SK-N-SH (cell line): Measurements from ENCODE around the gene MTERF4. TPM values are rescaled to one million over a fixed set of nuclear protein-coding genes. Genes with fewer than 3 reads are reported as not detected.

Experiments used
- CTCF ChIA-PET: fragments of 300-600, 350-600 bp; formaldehyde crosslinking; extraction: SDS; loops from one replicate; lab custom pipeline; 2021; lab: Yijun Ruan, JAX
- POLR2A ChIA-PET: fragments of 350-600 bp; sonication (Branson Sonifier 250); formaldehyde crosslinking; extraction: SDS; loops from one replicate; lab custom pipeline; 2020; ENCODE audit warnings: antibody characterized with exemption, inconsistent platforms; lab: Yijun Ruan, JAX
- DNase-seq: peaks from one replicate; pipeline ENCODE4 v3.0.0; 2012
- H2AFZ ChIP-seq: fragments of 200-600 bp; sonication (generic); 2 replicates; pipeline ENCODE4 v1.8.1; 2016; ENCODE audit warnings: antibody characterized with exemption, mild to moderate bottlenecking, low read depth
- H3F3A ChIP-seq: fragments of 200-600 bp; sonication (generic); replicated peaks from 2 replicates; pipeline ENCODE3; 2016; ENCODE audit warnings: antibody characterized with exemption, mild to moderate bottlenecking; ENCODE audit not compliant: insufficient read depth
- H3K27ac ChIP-seq, 2 experiments: fragments of 200-500 bp in 1 of 2; fragments of 200-600 bp in 1 of 2; sonication (Bioruptor generic) in 1 of 2; sonication (generic), shearing (Covaris generic) in 1 of 2; 2 replicates each; pipeline versions ENCODE4 v1.5.1 to v1.6.1; 2014 to 2016; ENCODE audit warnings: low read depth in 2 of 2, inconsistent platforms in 1 of 2, low read length in 1 of 2, mild to moderate bottlenecking in 1 of 2, mixed read lengths in 1 of 2
- H3K27me3 ChIP-seq: fragments of 200-600 bp; sonication (generic), shearing (Covaris generic); 2 replicates; pipeline ENCODE4 v1.6.1; 2016; ENCODE audit warnings: mixed run types; ENCODE audit not compliant: insufficient read depth
- H3K36me3 ChIP-seq, 2 experiments: fragments of 200-500 bp in 1 of 2; fragments of 200-600 bp in 1 of 2; sonication (Bioruptor generic) in 1 of 2; sonication (generic) in 1 of 2; replicated peaks in 1 of 2; 2 replicates each; pipeline versions ENCODE3 to v1.5.1; 2014 to 2016; ENCODE audit warnings: low read length in 1 of 2, mild to moderate bottlenecking in 1 of 2; ENCODE audit not compliant: insufficient read depth in 2 of 2, control insufficient read depth in 1 of 2
- H3K4me1 ChIP-seq, 2 experiments: fragments of 200-500 bp in 1 of 2; fragments of 200-600 bp in 1 of 2; sonication (Bioruptor generic) in 1 of 2; sonication (generic), shearing (Covaris generic) in 1 of 2; 2 replicates each; pipeline versions ENCODE4 v1.5.1 to v1.6.1; 2014 to 2016; ENCODE audit warnings: low read depth in 1 of 2, low read length in 1 of 2, mixed run types in 1 of 2; ENCODE audit not compliant: insufficient read depth in 2 of 2, control insufficient read depth in 1 of 2
- H3K4me2 ChIP-seq: fragments of 200-600 bp; sonication (generic), shearing (Covaris generic); 2 replicates; pipeline ENCODE4 v1.6.1; 2017; ENCODE audit warnings: mixed run types
- H3K4me3 ChIP-seq, 2 experiments: fragments of 200-500 bp in 1 of 2; fragments of 200-600 bp in 1 of 2; sonication (Bioruptor generic) in 1 of 2; sonication (generic), shearing (Covaris generic) in 1 of 2; 2 replicates each; pipeline versions ENCODE4 v1.5.1 to v1.8.1; 2014 to 2016; ENCODE audit warnings: low read depth in 2 of 2, inconsistent platforms in 1 of 2, low read length in 1 of 2, mild to moderate bottlenecking in 1 of 2, mixed read lengths in 1 of 2, moderate library complexity in 1 of 2
- H3K79me2 ChIP-seq: fragments of 200-600 bp; sonication (generic); 2 replicates; pipeline ENCODE4 v1.8.1; 2017; ENCODE audit warnings: mild to moderate bottlenecking; ENCODE audit not compliant: insufficient read depth
- H3K9ac ChIP-seq: fragments of 200-600 bp; sonication (generic); 2 replicates; pipeline ENCODE4 v1.6.1; 2017; ENCODE audit warnings: mixed run types
- H3K9me2 ChIP-seq: fragments of 200-600 bp; sonication (generic); 2 replicates; pipeline ENCODE4 v1.6.1; 2017; ENCODE audit warnings: mixed run types
- H3K9me3 ChIP-seq: fragments of 200-600 bp; sonication (generic); 2 replicates; pipeline ENCODE4 v1.6.1; 2017; ENCODE audit warnings: mixed run types, mild to moderate bottlenecking, moderate library complexity
- H4K20me1 ChIP-seq: fragments of 200-600 bp; sonication (generic); 2 replicates; pipeline ENCODE4 v1.6.1; 2017; ENCODE audit warnings: mild to moderate bottlenecking, mixed run types; ENCODE audit not compliant: insufficient read depth
- CHD2 ChIP-seq: fragments of 150-350 bp; IDR thresholded peaks from 2 replicates; pipeline ENCODE4 v1.6.1; 2018; ENCODE audit warnings: low read length; ENCODE audit not compliant: partially characterized antibody
- FOSL2 ChIP-seq: IDR thresholded peaks from 2 replicates; pipeline ENCODE4 v1.4.0; 2012; ENCODE audit warnings: low read depth, mild to moderate bottlenecking, moderate library complexity, borderline replicate concordance
- FOXJ3 ChIP-seq: sonication (generic); formaldehyde crosslinking; IDR thresholded peaks from 2 replicates; pipeline ENCODE4 v1.5.1; 2020; ENCODE audit warnings: mild to moderate bottlenecking, missing genetic modification reagents
- GATA2 ChIP-seq: sonication (generic); formaldehyde crosslinking; IDR thresholded peaks from 2 replicates; pipeline ENCODE4 v1.5.0; 2020; ENCODE audit warnings: mild to moderate bottlenecking, missing genetic modification reagents
- JUND ChIP-seq: IDR thresholded peaks from 2 replicates; pipeline ENCODE4 v1.4.0; 2012
- MEF2A ChIP-seq: IDR thresholded peaks from 2 replicates; pipeline ENCODE4 v1.4.0; 2012; ENCODE audit warnings: low read depth, borderline replicate concordance
- MXI1 ChIP-seq: IDR thresholded peaks from 2 replicates; pipeline ENCODE4 v1.6.1; 2012; ENCODE audit warnings: mild to moderate bottlenecking, low read depth, low read length, improper control_type of control experiment
- NFIC ChIP-seq: IDR thresholded peaks from 2 replicates; pipeline ENCODE4 v1.4.0; 2012; ENCODE audit warnings: borderline replicate concordance
- NRF1 ChIP-seq: IDR thresholded peaks from 2 replicates; pipeline ENCODE4 v1.6.1; 2012; ENCODE audit warnings: low read depth, mild to moderate bottlenecking, low read length
- POLR2AphosphoS5 ChIP-seq: IDR thresholded peaks from 2 replicates; pipeline ENCODE4 v1.6.1; 2012; ENCODE audit warnings: low read depth, low read length
- RFX5 ChIP-seq: IDR thresholded peaks from 2 replicates; pipeline ENCODE4 v1.6.1; 2012; ENCODE audit warnings: mild to moderate bottlenecking, improper control_type of control experiment, low read length
- TAF1 ChIP-seq: IDR thresholded peaks from 2 replicates; pipeline ENCODE4 v1.6.1; 2012; ENCODE audit warnings: low read depth, mild to moderate bottlenecking, low read length, moderate library complexity, borderline replicate concordance
- TCF12 ChIP-seq: IDR thresholded peaks from 2 replicates; pipeline ENCODE4 v1.4.0; 2012
- TEAD4 ChIP-seq: IDR thresholded peaks from 2 replicates; pipeline ENCODE4 v1.4.0; 2012; ENCODE audit warnings: mild to moderate bottlenecking, borderline replicate concordance; ENCODE audit not compliant: insufficient read depth
- YY1 ChIP-seq: IDR thresholded peaks from 2 replicates; pipeline ENCODE4 v1.4.0; 2012; ENCODE audit warnings: low read depth, mild to moderate bottlenecking
- WGBS: methylation state at CpG from one replicate; pipeline ENCODE4 v1.1.6; 2017; ENCODE audit warnings: low lambda C conversion rate; 5-methylcytosine and 5-hydroxymethylcytosine counted together
- polyA plus RNA-seq, 3 experiments: library from polyadenylated mRNA; depleted of rRNA; stranded (reverse); fragments of >200 nt; gene quantifications; 2 replicates each; pipeline ENCODE4 v1.2.3, GENCODE V29; 2012
- TF ChIP-seq, protein P1 (sequence below): fragments of 200-600 bp; sonication (generic); IDR thresholded peaks from 2 replicates; pipeline ENCODE4 v1.6.1; 2017; ENCODE audit warnings: antibody characterized with exemption, mild to moderate bottlenecking, moderate library complexity
- TF ChIP-seq, protein P2 (sequence below): IDR thresholded peaks from 2 replicates; pipeline ENCODE4 v1.4.0; 2012; ENCODE audit warnings: low read depth, borderline replicate concordance
- TF ChIP-seq, protein P3 (sequence below): IDR thresholded peaks from 2 replicates; pipeline ENCODE4 v1.4.0; 2012; ENCODE audit warnings: low read depth
- TF ChIP-seq, protein P4 (sequence below): IDR thresholded peaks from 2 replicates; pipeline ENCODE4 v1.4.0; 2012; ENCODE audit warnings: low read depth, borderline replicate concordance

MTERF4 gene
- polyA plus RNA-seq, 1 of the 3 experiments (the other 2 are of a cell fraction): 31.0 TPM

DNA sequence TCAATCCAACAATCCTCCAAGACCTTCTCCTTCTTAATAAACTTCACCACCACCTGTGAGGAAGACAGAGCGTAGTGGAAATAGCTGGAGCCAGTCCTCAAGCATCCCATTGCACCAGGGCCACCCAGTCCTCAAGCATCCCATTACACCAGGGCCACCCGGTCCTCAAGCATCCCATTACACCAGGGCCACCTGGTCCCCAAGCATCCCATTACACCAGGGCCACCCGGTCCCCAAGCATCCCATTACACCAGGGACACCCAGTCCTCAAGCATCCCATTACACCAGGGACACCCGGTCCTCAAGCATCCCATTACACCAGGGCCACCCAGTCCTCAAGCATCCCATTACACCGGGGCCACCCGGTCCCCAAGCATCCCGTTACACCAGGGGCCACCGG is 13.3 kb upstream of the MTERF4 start:
- Histone ChIP-seq H3K9ac (no peak overlapping the region), H3K4me1 (no peaks in the 10 kb centered on the region), H3K4me2 (no peak overlapping the region), H3K4me3 (no peak overlapping the region), H3K9me2 (no peaks in the 10 kb centered on the region), H3K79me2 (no peaks in the 10 kb centered on the region), H2AFZ (no peak overlapping the region), H4K20me1 (no peaks in the 10 kb centered on the region), H3K36me3 (peaks cover 0 to 16% of the 10 kb centered on the region in 2 experiments), H3F3A (no peaks in the 10 kb centered on the region), H3K9me3 (no peaks in the 10 kb centered on the region), H3K27ac (no peak overlapping the region; a peak in 1 of 4 replicates), H3K27me3 (no peaks in the 10 kb centered on the region)
- DNase-seq: no peak
- ChIA-PET CTCF (interaction anchor here (1.4 kb wide), 1 partner anchor 264 kb away, joined by 3 read pairs; no protein-coding TSS in a partner anchor), POLR2A (no interaction called here)
- TF ChIP-seq, protein P1, sequence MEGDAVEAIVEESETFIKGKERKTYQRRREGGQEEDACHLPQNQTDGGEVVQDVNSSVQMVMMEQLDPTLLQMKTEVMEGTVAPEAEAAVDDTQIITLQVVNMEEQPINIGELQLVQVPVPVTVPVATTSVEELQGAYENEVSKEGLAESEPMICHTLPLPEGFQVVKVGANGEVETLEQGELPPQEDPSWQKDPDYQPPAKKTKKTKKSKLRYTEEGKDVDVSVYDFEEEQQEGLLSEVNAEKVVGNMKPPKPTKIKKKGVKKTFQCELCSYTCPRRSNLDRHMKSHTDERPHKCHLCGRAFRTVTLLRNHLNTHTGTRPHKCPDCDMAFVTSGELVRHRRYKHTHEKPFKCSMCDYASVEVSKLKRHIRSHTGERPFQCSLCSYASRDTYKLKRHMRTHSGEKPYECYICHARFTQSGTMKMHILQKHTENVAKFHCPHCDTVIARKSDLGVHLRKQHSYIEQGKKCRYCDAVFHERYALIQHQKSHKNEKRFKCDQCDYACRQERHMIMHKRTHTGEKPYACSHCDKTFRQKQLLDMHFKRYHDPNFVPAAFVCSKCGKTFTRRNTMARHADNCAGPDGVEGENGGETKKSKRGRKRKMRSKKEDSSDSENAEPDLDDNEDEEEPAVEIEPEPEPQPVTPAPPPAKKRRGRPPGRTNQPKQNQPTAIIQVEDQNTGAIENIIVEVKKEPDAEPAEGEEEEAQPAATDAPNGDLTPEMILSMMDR: no peak
- TF ChIP-seq YY1 (no peak), POLR2AphosphoS5 (no peak), NRF1 (no peak), FOXJ3 (no peak)
- 100% methylated on average over 5 of the region's 8 CpGs for WGBS

- Histone ChIP-seq H3K79me2 (no peaks in the 10 kb centered on the region), H3K36me3 (peaks cover 0 to 16% of the 10 kb centered on the region in 2 experiments), H4K20me1 (no peaks in the 10 kb centered on the region), H2AFZ (no peak overlapping the region), H3K9me3 (no peaks in the 10 kb centered on the region), H3K4me3 (no peak overlapping the region), H3K4me1 (no peaks in the 10 kb centered on the region), H3K9ac (no peak overlapping the region), H3K4me2 (no peak overlapping the region), H3K9me2 (no peaks in the 10 kb centered on the region), H3K27ac (no peak overlapping the region), H3F3A (no peaks in the 10 kb centered on the region), H3K27me3 (no peaks in the 10 kb centered on the region)
- no peak for TF ChIP-seq TEAD4
- no peak for TF ChIP-seq FOSL2
- TF ChIP-seq CHD2: no peak
- TF ChIP-seq POLR2AphosphoS5: no peak
- TF ChIP-seq, protein P2, sequence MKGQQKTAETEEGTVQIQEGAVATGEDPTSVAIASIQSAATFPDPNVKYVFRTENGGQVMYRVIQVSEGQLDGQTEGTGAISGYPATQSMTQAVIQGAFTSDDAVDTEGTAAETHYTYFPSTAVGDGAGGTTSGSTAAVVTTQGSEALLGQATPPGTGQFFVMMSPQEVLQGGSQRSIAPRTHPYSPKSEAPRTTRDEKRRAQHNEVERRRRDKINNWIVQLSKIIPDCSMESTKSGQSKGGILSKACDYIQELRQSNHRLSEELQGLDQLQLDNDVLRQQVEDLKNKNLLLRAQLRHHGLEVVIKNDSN: no peak
- WGBS: 95% methylated on average over 11 of the region's 11 CpGs
- ChIA-PET CTCF (interaction anchor here (1.4 kb wide), 1 partner anchor 264 kb away, joined by 3 read pairs; no protein-coding TSS in a partner anchor), POLR2A (interaction anchor here (1.0 kb wide), 1 partner anchor 18 kb away, joined by 3 read pairs; no protein-coding TSS in a partner anchor)
- DNase-seq: no peak
Measured at GRCh38 chr2:241114836-241115235, 12.7 kb upstream of the MTERF4 start.

GRCh38 chr2:241112592-241112991 is 10.5 kb upstream of the MTERF4 start:
- ChIA-PET CTCF (no interaction called here), POLR2A (no interaction called here)
- 82% methylated on average over 7 of the region's 8 CpGs for WGBS
- no peak for TF ChIP-seq TCF12
- no peak for TF ChIP-seq MXI1
- no peak for TF ChIP-seq TAF1
- TF ChIP-seq MEF2A: no peak
- TF ChIP-seq GATA2 (CRISPR knock-in tag): no peak
- no peak for TF ChIP-seq YY1
- no peak for TF ChIP-seq RFX5
- TF ChIP-seq, protein P3, sequence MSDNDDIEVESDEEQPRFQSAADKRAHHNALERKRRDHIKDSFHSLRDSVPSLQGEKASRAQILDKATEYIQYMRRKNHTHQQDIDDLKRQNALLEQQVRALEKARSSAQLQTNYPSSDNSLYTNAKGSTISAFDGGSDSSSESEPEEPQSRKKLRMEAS: no peak
- TF ChIP-seq, protein P4, sequence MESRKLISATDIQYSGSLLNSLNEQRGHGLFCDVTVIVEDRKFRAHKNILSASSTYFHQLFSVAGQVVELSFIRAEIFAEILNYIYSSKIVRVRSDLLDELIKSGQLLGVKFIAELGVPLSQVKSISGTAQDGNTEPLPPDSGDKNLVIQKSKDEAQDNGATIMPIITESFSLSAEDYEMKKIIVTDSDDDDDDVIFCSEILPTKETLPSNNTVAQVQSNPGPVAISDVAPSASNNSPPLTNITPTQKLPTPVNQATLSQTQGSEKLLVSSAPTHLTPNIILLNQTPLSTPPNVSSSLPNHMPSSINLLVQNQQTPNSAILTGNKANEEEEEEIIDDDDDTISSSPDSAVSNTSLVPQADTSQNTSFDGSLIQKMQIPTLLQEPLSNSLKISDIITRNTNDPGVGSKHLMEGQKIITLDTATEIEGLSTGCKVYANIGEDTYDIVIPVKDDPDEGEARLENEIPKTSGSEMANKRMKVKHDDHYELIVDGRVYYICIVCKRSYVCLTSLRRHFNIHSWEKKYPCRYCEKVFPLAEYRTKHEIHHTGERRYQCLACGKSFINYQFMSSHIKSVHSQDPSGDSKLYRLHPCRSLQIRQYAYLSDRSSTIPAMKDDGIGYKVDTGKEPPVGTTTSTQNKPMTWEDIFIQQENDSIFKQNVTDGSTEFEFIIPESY: no peak
- TF ChIP-seq JUND: no peak
- TF ChIP-seq NFIC: no peak

More at GRCh38 chr2:241112592-241112991, 10.5 kb upstream of the MTERF4 start:
- no peaks in the 10 kb centered on the region for H3K79me2 ChIP-seq
- H2AFZ ChIP-seq: no peak overlapping the region
- no peak for DNase-seq
- no peaks in the 10 kb centered on the region for H3K9me3 ChIP-seq
- H3F3A ChIP-seq: no peaks in the 10 kb centered on the region
- no peak overlapping the region for H3K9ac ChIP-seq
- no peak overlapping the region for H3K4me3 ChIP-seq
- no peaks in the 10 kb centered on the region for H3K27me3 ChIP-seq
- H3K4me1 ChIP-seq: no peaks in the 10 kb centered on the region
- H3K36me3 ChIP-seq: peaks cover 0 to 16% of the 10 kb centered on the region in 2 experiments
- H3K9me2 ChIP-seq: no peaks in the 10 kb centered on the region
- H4K20me1 ChIP-seq: no peaks in the 10 kb centered on the region
- no peak overlapping the region for H3K4me2 ChIP-seq
- no peak overlapping the region for H3K27ac ChIP-seq
